Naive thymus-derived CD4-positive, alpha-beta T cell (primary cell): ENCODE data around the gene RUBCN. TPM values are rescaled to one million over a fixed set of nuclear protein-coding genes. Genes with fewer than 3 reads are reported as not detected.

Experiments
- ATAC-seq: fragments of 150-1000 bp; cut with Tn5 transposase; 2 replicates; pipeline ENCODE4 v1.10.0; 2021; ENCODE audit warnings: mild to moderate bottlenecking, moderate library complexity
- CTCF ChIA-PET: fragments of 350-600 bp; sonication (Branson Sonifier 250); formaldehyde crosslinking; loops from one replicate; lab custom pipeline; 2021; ENCODE audit warnings: antibody characterized with exemption; lab: Charles Lee
- POLR2A ChIA-PET: fragments of 350-600 bp; sonication (Branson Sonifier 250); formaldehyde crosslinking; loops from one replicate; lab custom pipeline; 2021; ENCODE audit warnings: antibody characterized with exemption, inconsistent platforms; lab: Charles Lee
- DNase-seq, 9 donors: peaks; one replicate each; pipeline versions ENCODE4 v3.0.0 to v3.0.0-alpha.2; 2020 to 2022; ENCODE audit warnings: mixed read lengths in 1 of 9
- H3K27ac ChIP-seq: one replicate; pipeline ENCODE4 v1.7.0; 2013; ENCODE audit warnings: mild to moderate bottlenecking, low read depth, low read length, moderate library complexity
- H3K27me3 ChIP-seq, 2 donors: one replicate each; pipeline ENCODE4 v1.7.0; 2013; ENCODE audit warnings: low read length in 2 of 2, mild to moderate bottlenecking in 2 of 2, moderate library complexity in 2 of 2; ENCODE audit not compliant: control insufficient read depth in 2 of 2, insufficient read depth in 2 of 2
- H3K36me3 ChIP-seq, 3 experiments: 1 replicate in 2 of 3; 2 replicates in 1 of 3; pipeline ENCODE4 v1.7.0; 2013; ENCODE audit warnings: low read length in 3 of 3, mild to moderate bottlenecking in 3 of 3, moderate library complexity in 1 of 3; ENCODE audit not compliant: insufficient read depth in 3 of 3, control insufficient read depth in 2 of 3
- H3K4me1 ChIP-seq, 2 donors: one replicate each; pipeline ENCODE4 v1.7.0; 2013; ENCODE audit warnings: low read length in 2 of 2, mild to moderate bottlenecking in 2 of 2, moderate library complexity in 1 of 2; ENCODE audit not compliant: control insufficient read depth in 2 of 2, insufficient read depth in 2 of 2
- H3K4me3 ChIP-seq: 2 replicates; pipeline ENCODE4 v1.7.0; 2013; ENCODE audit warnings: mild to moderate bottlenecking, low read length
- H3K9me3 ChIP-seq, 3 experiments: 1 replicate in 2 of 3; 2 replicates in 1 of 3; pipeline ENCODE4 v1.7.0; 2013; ENCODE audit warnings: low read length in 3 of 3; ENCODE audit not compliant: control insufficient read depth in 2 of 3
- H3K27ac Mint-ChIP-seq, 9 donors: one replicate each; pipeline ENCODE4 v1.8.0; 2020 to 2022; ENCODE audit warnings: mixed read lengths in 9 of 9, mild to moderate bottlenecking in 8 of 9, moderate library complexity in 5 of 9, inconsistent platforms in 2 of 9
- H3K27me3 Mint-ChIP-seq, 5 donors: one replicate each; pipeline ENCODE4 v1.8.0; 2021 to 2022; ENCODE audit warnings: mixed read lengths in 5 of 5, mild to moderate bottlenecking in 1 of 5
- H3K36me3 Mint-ChIP-seq, 5 donors: one replicate each; pipeline ENCODE4 v1.8.0; 2020 to 2022; ENCODE audit warnings: mixed read lengths in 5 of 5, mild to moderate bottlenecking in 3 of 5, inconsistent platforms in 1 of 5
- H3K4me1 Mint-ChIP-seq, 7 donors: one replicate each; pipeline ENCODE4 v1.8.0; 2020 to 2022; ENCODE audit warnings: mixed read lengths in 7 of 7, mild to moderate bottlenecking in 3 of 7, inconsistent platforms in 1 of 7
- H3K4me3 Mint-ChIP-seq, 10 donors: one replicate each; pipeline ENCODE4 v1.8.0; 2020 to 2022; ENCODE audit warnings: mild to moderate bottlenecking in 10 of 10, mixed read lengths in 10 of 10, moderate library complexity in 6 of 10, inconsistent platforms in 2 of 10
- H3K9me3 Mint-ChIP-seq, 11 donors: one replicate each; pipeline ENCODE4 v1.8.0; 2020 to 2022; ENCODE audit warnings: mixed read lengths in 11 of 11, mild to moderate bottlenecking in 4 of 11, inconsistent platforms in 1 of 11, moderate library complexity in 1 of 11
- intact Hi-C, 2 donors: fragments of 100-400 bp; cut with micrococcal nuclease; formaldehyde crosslinking; loops; one replicate each; pipeline ENCODE4 v1.15.1; 2023
- polyA plus RNA-seq, 2 donors: library from polyadenylated mRNA; unstranded; fragments of 300-500 nt; fragmentation: Illumina TruSeq; gene quantifications; one replicate each; pipeline ENCODE4 v1.2.3, GENCODE V29; 2021
- total RNA-seq, 6 experiments: library from RNA in 5 of 6; stranded (reverse) in 5 of 6; gene quantifications; 1 replicate in 5 of 6; 2 replicates in 1 of 6; pipeline ENCODE4 v1.2.3 and lab custom pipeline; 2021 to 2026

The RUBCN gene
- total and polyA plus RNA-seq, 7 experiments from 2014 or later = 23.2 to 61.7 (median 45.7) TPM

GRCh38 chr3:197742787-197743186 lies 6.1 kb upstream of the RUBCN start:
- CTCF ChIA-PET = interaction anchor here (0.5 to 0.9 kb wide), 2 partner anchors 22 to 53 kb away, joined by 3 to 4 read pairs; no protein-coding TSS in a partner anchor
- intact Hi-C loops = no loop called here
- Mint-ChIP-seq H3K4me3 (no peak overlapping the region), H3K9me3 (no peaks in the 10 kb centered on the region), H3K27me3 (peaks cover 0 to 3% (median 0%) of the 10 kb centered on the region in 5 donors), H3K27ac (no peak overlapping the region), H3K36me3 (peaks cover 0 to 4% (median 0%) of the 10 kb centered on the region in 5 donors), H3K4me1 (peaks cover under 1 to 13% (median 4%) of the 10 kb centered on the region in 7 donors)
- no peak overlapping the region for H3K4me3 ChIP-seq
- DNase-seq (no peak), ATAC-seq (no peak)
- no peaks in the 10 kb centered on the region for H3K9me3 ChIP-seq
- H3K4me1 ChIP-seq = no peaks in the 10 kb centered on the region
- H3K27me3 ChIP-seq = no peaks in the 10 kb centered on the region
- POLR2A ChIA-PET = interaction anchor here (1.3 kb wide), 1 partner anchor 31 kb away, joined by 3 read pairs; no protein-coding TSS in a partner anchor
- H3K36me3 ChIP-seq = no peaks in the 10 kb centered on the region
- no peak overlapping the region for H3K27ac ChIP-seq

GRCh38 chr3:197737749-197738462 lies 1.2 kb upstream of the RUBCN start:
- intact Hi-C loops = loop anchor here (1.0 to 10.0 kb wide), 5 partner anchors 11 to 439 kb away; partner anchors contain the start of genes FYTTD1 (in 2 of the 2), BDH1 (in 1 of the 2) and DLG1 (in 1 of the 2)
- peaks cover 9 to 10% of the 10 kb centered on the region in 2 donors for H3K4me1 ChIP-seq
- H3K36me3 Mint-ChIP-seq = no peaks in the 10 kb centered on the region
- H3K27me3 Mint-ChIP-seq = no peaks in the 10 kb centered on the region
- CTCF ChIA-PET = interaction anchor here (0.5 kb wide), 1 partner anchor 11 kb away, joined by 4 read pairs; no protein-coding TSS in a partner anchor
- POLR2A ChIA-PET = interaction anchor here (1.0 to 1.5 kb wide), 2 partner anchors 8 to 13 kb away, joined by 4 to 5 read pairs; no protein-coding TSS in a partner anchor
- H3K4me3 ChIP-seq = no peak overlapping the region
- H3K9me3 Mint-ChIP-seq = no peaks in the 10 kb centered on the region
- no peaks in the 10 kb centered on the region for H3K27me3 ChIP-seq
- H3K9me3 ChIP-seq = no peaks in the 10 kb centered on the region
- ATAC-seq = no peak
- H3K36me3 ChIP-seq = no peaks in the 10 kb centered on the region
- peaks cover 25 to 42% (median 29%) of the 10 kb centered on the region in 7 donors for H3K4me1 Mint-ChIP-seq
- H3K27ac ChIP-seq = peak overlapping the region; percentile 83
- peak overlapping the region in 8 of 9 donors; percentile 89 to 98 (median 93) for H3K27ac Mint-ChIP-seq
- DNase-seq = no peak
- H3K4me3 Mint-ChIP-seq = peak overlapping the region; percentile 82 to 99 (median 90)

- no peaks in the 10 kb centered on the region for H3K9me3 Mint-ChIP-seq
- no peaks in the 10 kb centered on the region for H3K9me3 ChIP-seq
- peak overlapping the region; percentile 67 for H3K4me3 ChIP-seq
- H3K27ac Mint-ChIP-seq = peak overlapping the region; percentile 82 to 98 (median 92)
- peak overlapping the region; percentile 83 for H3K27ac ChIP-seq
- H3K4me1 Mint-ChIP-seq = peaks cover 25 to 47% (median 29%) of the 10 kb centered on the region in 7 donors
- ChIA-PET POLR2A (interaction anchor here (1.0 to 2.3 kb wide), 2 partner anchors 12 to 13 kb away, joined by 5 to 12 read pairs; partner anchors contain the start of gene FYTTD1), CTCF (interaction anchor here (0.5 kb wide), 1 partner anchor 11 kb away, joined by 4 read pairs; no protein-coding TSS in a partner anchor)
- H3K36me3 ChIP-seq = no peaks in the 10 kb centered on the region
- no peak for DNase-seq
- intact Hi-C loops = loop anchor here (1.0 to 10.0 kb wide), 5 partner anchors 12 to 438 kb away; partner anchors contain the start of genes FYTTD1 (in 2 of the 2), BDH1 (in 1 of the 2) and DLG1 (in 1 of the 2)
- H3K27me3 ChIP-seq = no peaks in the 10 kb centered on the region
- H3K27me3 Mint-ChIP-seq = no peaks in the 10 kb centered on the region
- ATAC-seq = no peak
- peak overlapping the region; percentile 82 to 99 (median 90) for H3K4me3 Mint-ChIP-seq
- H3K4me1 ChIP-seq = peaks cover 9 to 10% of the 10 kb centered on the region in 2 donors
- no peaks in the 10 kb centered on the region for H3K36me3 Mint-ChIP-seq
Measured at GRCh38 chr3:197737319-197737649, 580 bp upstream of the RUBCN start.

- H3K9me3 ChIP-seq = no peaks in the 10 kb centered on the region
- intact Hi-C loops = loop anchor here (1.0 to 10.0 kb wide), 7 partner anchors 24 to 1233 kb away; partner anchors contain the start of genes LRCH3 (in 2 of the 2), BDH1 (in 1 of the 2), DLG1 (in 1 of the 2) and RNF168 (in 1 of the 2)
- no peaks in the 10 kb centered on the region for H3K27me3 ChIP-seq
- H3K36me3 ChIP-seq = no peaks in the 10 kb centered on the region
- peaks cover 9 to 10% of the 10 kb centered on the region in 2 donors for H3K4me1 ChIP-seq
- peak; percentile 16 to 51 (median 28) for DNase-seq
- Mint-ChIP-seq H3K9me3 (no peaks in the 10 kb centered on the region), H3K36me3 (peaks cover 0 to 5% (median 3%) of the 10 kb centered on the region in 5 donors), H3K27ac (peak overlapping the region; percentile 83 to 99 (median 92)), H3K4me1 (peaks cover 30 to 55% (median 35%) of the 10 kb centered on the region in 7 donors), H3K27me3 (no peaks in the 10 kb centered on the region), H3K4me3 (peak overlapping the region; percentile 82 to 99 (median 96))
- POLR2A ChIA-PET = interaction anchor here (0.9 to 2.4 kb wide), 8 partner anchors 8 to 279 kb away, joined by 3 to 26 read pairs (median 6); partner anchors contain the start of genes FYTTD1 and LRCH3
- ATAC-seq = no peak
- CTCF ChIA-PET = interaction anchor here (0.6 to 1.2 kb wide), 2 partner anchors 13 to 61 kb away, joined by 4 to 6 read pairs; no protein-coding TSS in a partner anchor
- peak overlapping the region; percentile 67 for H3K4me3 ChIP-seq
- peak overlapping the region; percentile 78 for H3K27ac ChIP-seq
Measured at GRCh38 chr3:197736010-197736490, 654 bp downstream of the RUBCN start.

GRCh38 chr3:197734667-197735318 lies 1.9 kb downstream of the RUBCN start:
- Histone ChIP-seq H3K4me3 (no peak overlapping the region), H3K9me3 (no peaks in the 10 kb centered on the region), H3K4me1 (peaks cover 9 to 15% of the 10 kb centered on the region in 2 donors), H3K27ac (no peak overlapping the region), H3K36me3 (no peaks in the 10 kb centered on the region), H3K27me3 (no peaks in the 10 kb centered on the region)
- ChIA-PET CTCF (no interaction called here), POLR2A (interaction anchor here (1.6 to 2.4 kb wide), 4 partner anchors 14 to 22 kb away, joined by 10 to 26 read pairs (median 16); partner anchors contain the start of gene FYTTD1)
- DNase-seq (no peak), ATAC-seq (no peak)
- peaks cover 36 to 67% (median 46%) of the 10 kb centered on the region in 7 donors for H3K4me1 Mint-ChIP-seq
- no peaks in the 10 kb centered on the region for H3K9me3 Mint-ChIP-seq
- H3K27me3 Mint-ChIP-seq = no peaks in the 10 kb centered on the region
- peak overlapping the region in 6 of 9 donors; percentile 2 to 76 (median 44) for H3K27ac Mint-ChIP-seq
- peak overlapping the region; percentile 16 to 98 (median 60) for H3K4me3 Mint-ChIP-seq
- intact Hi-C loops = loop anchor here in 1 of 2 donors (5.0 to 10.0 kb wide), 2 partner anchors 32 to 180 kb away; partner anchors contain the start of gene BDH1
- peaks cover 0 to 9% (median 6%) of the 10 kb centered on the region in 5 donors for H3K36me3 Mint-ChIP-seq
